Right lobe of liver (tissue), 6 donors: Measurements from ENCODE around the gene KCNN2. TPM values are rescaled to one million over a fixed set of nuclear protein-coding genes. Genes with fewer than 3 reads are reported as not detected.
"Not testable (repeated sequence)": the region's sequence is repeated elsewhere in the genome, so short reads cannot be mapped to it uniquely, and the experiment has no call there.

ENCODE experiments used
- ATAC-seq, 4 donors: fragments of 200-7000 bp; cut with Tn5 transposase; one replicate each; pipeline ENCODE4 v1.9.1; 2020; ENCODE audit warnings: mild to moderate bottlenecking in 4 of 4, moderate library complexity in 4 of 4
- DNase-seq, 3 donors: peaks; one replicate each; pipeline ENCODE4 v3.0.0-alpha.2; 2020
- H3K27ac ChIP-seq, 3 donors: fragments of 200-600 bp; one replicate each; pipeline ENCODE4 v1.8.0; 2022
- H3K27me3 ChIP-seq, 2 donors: fragments of 200-600 bp; one replicate each; pipeline ENCODE4 v1.8.0; 2022
- H3K36me3 ChIP-seq, 4 donors: fragments of 200-600 bp; sonication (generic) in 1 of 4; one replicate each; pipeline versions ENCODE4 v1.5.1 to v1.8.0; 2017 to 2022; ENCODE audit warnings: control low read depth in 1 of 4
- H3K4me1 ChIP-seq, 4 donors: fragments of 200-600 bp; sonication (generic) in 1 of 4; one replicate each; pipeline versions ENCODE4 v1.5.1 to v1.8.0; 2017 to 2022; ENCODE audit warnings: control low read depth in 1 of 4
- H3K4me3 ChIP-seq, 3 donors: fragments of 200-600 bp; one replicate each; pipeline ENCODE4 v1.8.0; 2022
- H3K9me3 ChIP-seq, 4 donors: fragments of 200-600 bp; sonication (generic) in 1 of 4; one replicate each; pipeline versions ENCODE4 v1.5.1 to v1.8.0; 2017 to 2022; ENCODE audit warnings: control low read depth in 1 of 4
- POLR2A ChIP-seq: fragments of 450-650 bp; IDR thresholded peaks from one replicate; pipeline ENCODE4 v1.6.1; 2017; ENCODE audit warnings: antibody characterized with exemption, mild to moderate bottlenecking
- WGBS: methylation state at CpG from one replicate; pipeline ENCODE4 v1.1.6; 2018; ENCODE audit warnings: low coverage, low lambda C conversion rate; ENCODE audit not compliant: insufficient coverage; ENCODE audit errors: missing lambda C conversion rate; 5-methylcytosine and 5-hydroxymethylcytosine counted together
- intact Hi-C, 2 donors: fragments of 100-400 bp; cut with DNase I; formaldehyde crosslinking; loops; one replicate each; pipeline versions ENCODE4 v1.11.2 to v1.14.1; 2022
- total RNA-seq, 6 experiments: library from RNA; depleted of rRNA in 2 of 6; stranded (reverse); fragments of >200 nt in 2 of 6; fragmentation: NEBNext Ultra II Directional in 3 of 6; extraction: Animal tissue kit (Norgen Biotek cat#: 25700) in 3 of 6; gene quantifications; one replicate each; pipeline versions ENCODE4 v1.1.0 to v1.2.4, GENCODE V29; 2016 to 2023
- TF ChIP-seq, protein P1 (sequence below), 4 donors: fragments of 200-600 bp in 3 of 4; fragments of 450-650 bp in 1 of 4; IDR thresholded peaks; one replicate each; pipeline versions ENCODE4 v1.5.1 to v1.8.0; 2016 to 2022; ENCODE audit warnings: antibody characterized with exemption in 4 of 4, mild to moderate bottlenecking in 2 of 4
- donor health status: DM: no; HTN: yes; CAD: no.
- donor health status: DM: no; HTN: no; CAD: no.
- donor health status: DM: no; HTN: no; CAD: no.
- donor health status: DM: no; HTN: yes; CAD: no.
- donor health status: DM: no; HTN: yes; CAD: no.

The KCNN2 gene
- total RNA-seq, 6 experiments from 2014 or later, result 0.60 to 17.4 (median 6.5) TPM

GRCh38 chr5:114419959-114420358 lies 58.1 kb downstream of the KCNN2 start:
- no peaks in the 10 kb centered on the region for H3K27me3 ChIP-seq
- TF ChIP-seq, protein P1, sequence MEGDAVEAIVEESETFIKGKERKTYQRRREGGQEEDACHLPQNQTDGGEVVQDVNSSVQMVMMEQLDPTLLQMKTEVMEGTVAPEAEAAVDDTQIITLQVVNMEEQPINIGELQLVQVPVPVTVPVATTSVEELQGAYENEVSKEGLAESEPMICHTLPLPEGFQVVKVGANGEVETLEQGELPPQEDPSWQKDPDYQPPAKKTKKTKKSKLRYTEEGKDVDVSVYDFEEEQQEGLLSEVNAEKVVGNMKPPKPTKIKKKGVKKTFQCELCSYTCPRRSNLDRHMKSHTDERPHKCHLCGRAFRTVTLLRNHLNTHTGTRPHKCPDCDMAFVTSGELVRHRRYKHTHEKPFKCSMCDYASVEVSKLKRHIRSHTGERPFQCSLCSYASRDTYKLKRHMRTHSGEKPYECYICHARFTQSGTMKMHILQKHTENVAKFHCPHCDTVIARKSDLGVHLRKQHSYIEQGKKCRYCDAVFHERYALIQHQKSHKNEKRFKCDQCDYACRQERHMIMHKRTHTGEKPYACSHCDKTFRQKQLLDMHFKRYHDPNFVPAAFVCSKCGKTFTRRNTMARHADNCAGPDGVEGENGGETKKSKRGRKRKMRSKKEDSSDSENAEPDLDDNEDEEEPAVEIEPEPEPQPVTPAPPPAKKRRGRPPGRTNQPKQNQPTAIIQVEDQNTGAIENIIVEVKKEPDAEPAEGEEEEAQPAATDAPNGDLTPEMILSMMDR (IDR thresholded peaks at IDR 0.05), result no peak
- TF ChIP-seq POLR2A, result no peak
- peaks cover 0 to 34% (median 0%) of the 10 kb centered on the region in 4 donors for H3K4me1 ChIP-seq
- ATAC-seq (peak in 3 of 4 donors; percentile 28 to 35 (median 29)), DNase-seq (no peak)
- no peaks in the 10 kb centered on the region for H3K36me3 ChIP-seq
- no peak overlapping the region for H3K27ac ChIP-seq
- H3K9me3 ChIP-seq, result no peaks in the 10 kb centered on the region
- intact Hi-C loops, result no loop called here
- no peak overlapping the region for H3K4me3 ChIP-seq

GRCh38 chr5:114427204-114427603 lies 65.3 kb downstream of the KCNN2 start:
- Histone ChIP-seq H3K27me3 (no peaks in the 10 kb centered on the region), H3K4me3 (no peak overlapping the region), H3K9me3 (no peaks in the 10 kb centered on the region), H3K4me1 (no peaks in the 10 kb centered on the region), H3K27ac (no peak overlapping the region), H3K36me3 (no peaks in the 10 kb centered on the region)
- DNase-seq (no peak), ATAC-seq (no peak)
- no peak for TF ChIP-seq POLR2A
- TF ChIP-seq, protein P1 (IDR thresholded peaks at IDR 0.05), result no peak
- WGBS, result 100% methylated on average over 1 of the region's 1 CpG
- intact Hi-C loops, result no loop called here

- TF ChIP-seq POLR2A, result no peak
- TF ChIP-seq, protein P1 (IDR thresholded peaks at IDR 0.05), result no peak
- no peak for DNase-seq
- Histone ChIP-seq H3K4me3 (no peak overlapping the region), H3K27ac (no peak overlapping the region), H3K9me3 (no peaks in the 10 kb centered on the region), H3K27me3 (no peaks in the 10 kb centered on the region), H3K36me3 (no peaks in the 10 kb centered on the region), H3K4me1 (no peaks in the 10 kb centered on the region)
- no peak for ATAC-seq
- intact Hi-C loops, result no loop called here
Measured at GRCh38 chr5:114430532-114430931, 68.7 kb downstream of the KCNN2 start.

DNA sequence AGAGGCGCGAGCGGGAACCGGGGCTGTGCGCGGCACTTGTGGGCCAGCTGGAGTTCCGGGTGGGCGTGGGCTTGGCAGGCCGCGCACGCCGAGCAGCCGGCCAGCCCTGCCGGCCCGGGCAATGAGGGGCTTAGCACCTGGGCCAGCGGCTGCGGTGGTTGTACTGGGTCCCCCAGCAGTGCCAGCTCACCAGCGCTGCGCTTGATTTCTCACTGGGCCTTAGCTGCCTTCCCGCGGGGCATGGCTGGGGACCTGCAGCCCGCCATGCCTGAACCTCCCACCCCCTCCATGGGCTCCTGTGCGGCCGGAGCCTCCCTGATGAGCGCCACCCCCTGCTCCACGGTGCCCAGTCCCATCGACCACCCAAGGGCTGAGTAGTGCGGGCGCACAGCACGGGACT lies 70.8 kb downstream of the KCNN2 start:
- WGBS, result no CpG with 5 or more reads among the region's 30 CpGs
- H3K36me3 ChIP-seq, H3K27me3 ChIP-seq, ATAC-seq, DNase-seq, H3K4me3 ChIP-seq, H3K9me3 ChIP-seq, H3K27ac ChIP-seq, H3K4me1 ChIP-seq, intact Hi-C loops: not testable (repeated sequence)

DNA sequence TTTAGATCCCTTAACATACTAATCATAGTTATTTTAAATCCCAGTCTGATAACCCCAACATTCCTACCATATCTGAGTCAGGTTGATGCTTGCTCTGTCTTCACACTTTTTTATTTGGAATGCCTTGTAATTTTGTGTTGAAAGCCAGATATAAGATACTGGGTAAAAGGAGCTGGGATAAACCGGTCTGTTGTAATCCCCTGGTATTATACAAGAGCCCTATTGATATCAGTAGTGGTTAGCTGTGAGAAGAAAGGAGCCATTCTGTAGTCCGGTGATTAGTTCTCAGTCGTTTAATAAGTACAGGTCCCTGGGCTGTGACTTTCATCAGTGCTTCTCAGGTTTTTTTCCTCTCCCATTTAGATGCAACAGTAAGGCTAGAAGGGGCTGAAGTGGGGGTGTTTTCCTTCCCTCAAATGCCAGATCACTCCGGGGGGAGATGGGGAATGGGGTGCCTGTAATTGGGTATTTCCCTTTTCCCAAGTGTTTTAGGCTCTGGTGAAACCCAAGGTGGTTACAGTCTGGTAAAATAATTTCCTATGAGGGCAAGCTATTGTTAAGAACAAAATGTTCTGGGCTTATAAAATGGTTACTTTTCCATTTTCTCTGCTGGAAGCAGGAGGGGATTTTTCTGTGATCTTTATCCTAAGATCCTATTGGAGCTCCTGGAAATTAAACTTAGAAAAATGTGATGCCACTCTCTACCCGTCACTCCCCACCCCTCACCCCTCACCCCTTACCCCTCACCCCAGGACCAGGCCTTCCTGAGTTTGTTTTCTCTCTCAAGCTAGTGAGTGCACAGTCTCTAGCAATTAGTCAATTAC lies 72.7 kb downstream of the KCNN2 start:
- Histone ChIP-seq H3K4me3 (no peak overlapping the region), H3K36me3 (no peaks in the 10 kb centered on the region), H3K4me1 (no peaks in the 10 kb centered on the region), H3K9me3 (no peaks in the 10 kb centered on the region), H3K27ac (no peak overlapping the region), H3K27me3 (no peaks in the 10 kb centered on the region)
- TF ChIP-seq, protein P1 (IDR thresholded peaks at IDR 0.05), result no peak
- TF ChIP-seq POLR2A, result no peak
- ATAC-seq, result no peak
- intact Hi-C loops, result no loop called here
- 62% methylated on average over 5 of the region's 5 CpGs for WGBS
- no peak for DNase-seq
